Eye (tissue), 1 donor: ENCODE results near the gene CEP152.

Source experiments
- DNase-seq: peaks from one replicate; pipeline ENCODE4 v3.0.0-alpha.2; 2015

Gene CEP152

GRCh38 chr15:48775546-48775945 lies 35.3 kb downstream of the CEP152 start:
- no peak for DNase-seq

GRCh38 chr15:48774484-48774883 lies 36.4 kb downstream of the CEP152 start:
- no peak for DNase-seq

GRCh38 chr15:48766196-48766595 lies 44.7 kb downstream of the CEP152 start:
- no peak for DNase-seq

- DNase-seq = no peak
Observed at GRCh38 chr15:48765022-48765421, 45.8 kb downstream of the CEP152 start.

- peak; percentile 17 for DNase-seq
Observed at GRCh38 chr15:48761393-48762158, 49.3 kb downstream of the CEP152 start.

- DNase-seq = no peak
Observed at GRCh38 chr15:48759921-48760320, 50.9 kb downstream of the CEP152 start.

- no peak for DNase-seq
Observed at GRCh38 chr15:48757661-48758060, 53.2 kb downstream of the CEP152 start.

GRCh38 chr15:48754011-48754410 lies 56.9 kb downstream of the CEP152 start:
- no peak for DNase-seq

- DNase-seq = no peak
Observed at GRCh38 chr15:48751595-48751994, 59.3 kb downstream of the CEP152 start.

- DNase-seq = no peak
Observed at GRCh38 chr15:48748535-48748934, 62.3 kb downstream of the CEP152 start.

- DNase-seq = no peak
Observed at GRCh38 chr15:48733615-48734014, 77.3 kb downstream of the CEP152 start.

GRCh38 chr15:48730506-48730905 lies 80.4 kb downstream of the CEP152 start:
- DNase-seq = no peak

- no peak for DNase-seq
Observed at GRCh38 chr15:48723969-48724368, 86.9 kb downstream of the CEP152 start.

- no peak for DNase-seq
Observed at GRCh38 chr15:48722764-48723661, 87.9 kb downstream of the CEP152 start.

- DNase-seq = peak; percentile 29
Observed at GRCh38 chr15:48721061-48721810, 89.6 kb downstream of the CEP152 start.

- DNase-seq = no peak
Observed at GRCh38 chr15:48720646-48721045, 90.2 kb downstream of the CEP152 start.

- no peak for DNase-seq
Observed at GRCh38 chr15:48719668-48720067, 91.2 kb downstream of the CEP152 start.

GRCh38 chr15:48718646-48719045 lies 92.2 kb downstream of the CEP152 start:
- no peak for DNase-seq

GRCh38 chr15:48717458-48717857 lies 93.4 kb downstream of the CEP152 start:
- no peak for DNase-seq

- DNase-seq = no peak
Observed at GRCh38 chr15:48712546-48712945, 98.3 kb downstream of the CEP152 start.

GRCh38 chr15:48710952-48711495 lies 99.8 kb downstream of the CEP152 start:
- DNase-seq = no peak

GRCh38 chr15:48708641-48709040 lies 102.2 kb downstream of the CEP152 start:
- no peak for DNase-seq

GRCh38 chr15:48705381-48705780 lies 105.5 kb downstream of the CEP152 start:
- DNase-seq = no peak
